HG02884 (cell line): ENCODE results near the gene SLC10A7.
A peak's percentile ranks its signal among the peaks of the same experiment; 100 is the strongest.
"Not testable (repeated sequence)": the region's sequence is repeated elsewhere in the genome, so short reads cannot be mapped to it uniquely, and the experiment has no call there.

Experiments used
- ATAC-seq: cut with Tn5 transposase; IDR thresholded peaks from one replicate; pipeline ENCODE4 v1.9.1; 2021; ENCODE audit warnings: mild to moderate bottlenecking, moderate library complexity; ENCODE audit not compliant: unreplicated experiment

SLC10A7 gene

GRCh38 chr4:146367347-146367746 is 154.4 kb downstream of the SLC10A7 start:
- no peak for ATAC-seq

DNA sequence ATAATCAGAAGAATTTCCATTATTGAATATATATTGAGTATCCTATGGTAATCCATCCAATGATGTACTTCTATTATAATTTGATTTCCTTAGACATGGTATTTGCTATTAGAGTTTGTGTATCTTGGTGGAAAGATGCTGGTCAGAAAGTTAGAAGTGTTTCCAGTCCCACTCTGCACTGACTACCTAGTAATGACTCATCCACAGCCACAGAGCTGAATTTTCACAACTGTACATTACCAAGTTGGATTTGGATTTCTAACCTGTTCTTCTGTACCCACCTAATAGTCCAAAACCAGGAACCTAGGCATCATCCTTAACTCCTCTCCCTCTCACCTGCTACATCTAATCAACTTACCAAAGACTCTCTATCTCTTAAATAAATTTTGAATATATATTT is 162.0 kb downstream of the SLC10A7 start:
- no peak for ATAC-seq

GRCh38 chr4:146350114-146350513 is 171.6 kb downstream of the SLC10A7 start:
- ATAC-seq: not testable (repeated sequence)

GRCh38 chr4:146349306-146349705 is 172.4 kb downstream of the SLC10A7 start:
- ATAC-seq: no peak

GRCh38 chr4:146347822-146348221 is 173.9 kb downstream of the SLC10A7 start:
- no peak for ATAC-seq

DNA sequence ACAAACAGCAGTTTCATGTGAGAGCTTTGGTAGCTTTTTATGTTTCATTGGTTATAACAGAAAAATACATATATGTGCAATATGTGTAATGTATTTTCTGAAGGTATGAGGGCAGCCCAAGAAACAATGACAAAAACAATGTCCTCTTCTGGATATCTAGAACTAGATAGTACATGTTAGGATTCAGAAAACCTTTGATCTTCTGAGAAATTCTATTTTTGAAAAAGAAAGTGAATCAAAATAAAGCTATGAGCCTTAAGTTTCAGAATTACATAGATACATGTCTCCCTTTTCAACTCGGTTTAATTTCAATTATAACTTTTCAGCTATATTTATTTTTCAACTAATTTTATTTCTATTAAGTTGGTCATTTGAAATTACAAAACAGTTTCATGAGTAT is 175.5 kb downstream of the SLC10A7 start:
- ATAC-seq: peak; percentile 40

- ATAC-seq: no peak
Observed at GRCh38 chr4:146343776-146344175, 178.0 kb downstream of the SLC10A7 start.

DNA sequence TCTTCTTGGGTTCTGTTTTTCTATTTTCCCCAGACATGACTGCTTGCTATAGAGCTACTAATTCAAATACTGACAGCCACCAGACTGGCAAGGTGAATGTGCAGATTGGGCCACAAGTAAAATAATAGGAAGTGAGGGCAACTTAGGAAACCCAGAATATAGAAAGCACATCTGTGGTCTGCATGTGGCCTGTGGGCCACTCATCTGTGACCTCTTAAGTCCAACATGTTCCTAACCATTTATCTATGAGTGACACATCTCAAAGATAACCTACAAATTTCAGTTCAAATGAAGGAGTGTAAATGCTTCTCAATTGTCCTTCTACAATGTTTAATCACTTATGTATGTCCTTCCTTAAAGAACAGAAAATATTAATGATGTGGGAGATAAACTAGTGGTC is 178.5 kb downstream of the SLC10A7 start:
- peak; percentile 61 for ATAC-seq

- peak; percentile 33 for ATAC-seq
Observed at GRCh38 chr4:146342600-146343192, 179.0 kb downstream of the SLC10A7 start.

- no peak for ATAC-seq
Observed at GRCh38 chr4:146340798-146341197, 180.9 kb downstream of the SLC10A7 start.

- no peak for ATAC-seq
Observed at GRCh38 chr4:146338512-146338911, 183.2 kb downstream of the SLC10A7 start.

GRCh38 chr4:146336410-146336807 is 185.3 kb downstream of the SLC10A7 start:
- no peak for ATAC-seq

- no peak for ATAC-seq
Observed at GRCh38 chr4:146335763-146336409, 185.9 kb downstream of the SLC10A7 start.

GRCh38 chr4:146334862-146335449 is 186.8 kb downstream of the SLC10A7 start:
- ATAC-seq: no peak

- ATAC-seq: peak; percentile 4
Observed at GRCh38 chr4:146333895-146334262, 187.9 kb downstream of the SLC10A7 start.

- peak; percentile 79 for ATAC-seq
Observed at GRCh38 chr4:146333187-146333894, 188.4 kb downstream of the SLC10A7 start.

DNA sequence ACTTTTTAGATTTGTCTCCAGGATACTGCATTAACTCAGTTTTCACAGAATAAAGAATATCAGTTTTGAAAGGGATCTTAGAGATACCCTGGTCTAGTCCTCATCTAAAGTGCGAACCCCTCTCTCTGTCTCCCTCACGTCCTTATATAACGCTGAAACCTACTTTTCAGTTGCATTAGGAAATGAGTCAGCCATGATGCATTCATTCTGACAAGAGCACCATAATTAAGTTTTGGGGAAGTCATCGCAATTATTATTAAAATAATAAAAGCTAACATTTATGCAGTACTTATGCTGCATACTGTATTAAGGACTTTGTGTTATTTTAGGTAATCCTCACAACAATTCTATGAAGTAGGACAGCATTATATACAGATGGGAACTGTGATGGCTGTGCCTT is 191.3 kb downstream of the SLC10A7 start:
- no peak for ATAC-seq

DNA sequence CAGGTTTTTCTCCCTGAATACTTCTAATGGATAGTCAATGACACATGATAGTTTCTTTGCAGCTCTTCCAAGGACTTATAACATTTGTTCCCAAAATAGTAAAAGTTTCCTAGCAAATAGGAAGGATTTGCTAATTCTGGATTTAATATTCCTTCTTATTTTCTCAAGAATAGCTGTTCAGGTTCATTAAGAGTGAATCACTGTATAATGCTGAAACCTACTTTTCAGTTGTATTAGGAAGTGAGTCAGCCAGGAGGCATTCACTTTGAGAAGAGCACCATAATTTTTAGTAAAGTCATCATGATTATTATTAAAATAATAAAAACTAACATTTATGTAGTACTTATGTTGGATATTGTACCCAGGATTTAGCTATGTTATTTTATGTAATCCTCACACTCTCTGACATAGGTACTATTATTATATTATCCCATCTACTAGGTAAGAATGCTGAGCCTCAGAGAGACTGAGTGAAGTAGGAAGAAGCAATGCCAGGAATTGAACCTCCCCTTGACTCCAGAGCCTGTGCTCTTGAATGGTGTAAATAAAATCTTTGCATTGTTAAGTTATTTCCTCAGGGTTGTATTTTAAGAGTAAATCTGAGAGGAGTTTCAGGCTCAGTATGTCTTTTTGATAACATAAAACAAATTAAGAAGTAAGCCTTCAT is 192.6 kb downstream of the SLC10A7 start:
- ATAC-seq: no peak

GRCh38 chr4:146327859-146328650 is 193.7 kb downstream of the SLC10A7 start:
- no peak for ATAC-seq

DNA sequence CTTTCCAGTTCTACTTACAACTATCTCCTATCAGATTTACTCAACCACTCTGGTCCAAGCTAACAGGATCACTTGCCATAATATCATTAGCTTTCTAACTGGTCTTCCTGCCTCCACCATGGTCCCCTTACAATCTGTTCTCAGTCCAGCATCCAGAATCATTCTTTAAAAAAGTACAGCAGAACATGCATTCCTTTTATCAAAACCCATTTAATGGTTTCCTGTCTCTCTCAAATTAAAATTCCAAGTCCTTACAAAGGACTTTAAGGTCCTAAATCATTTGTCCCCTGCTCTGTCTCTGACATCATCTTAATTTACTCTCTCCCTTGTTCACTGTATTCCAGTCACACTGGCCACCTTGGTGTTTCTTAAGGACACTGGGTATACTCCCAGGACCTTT is 202.8 kb downstream of the SLC10A7 start:
- no peak for ATAC-seq

DNA sequence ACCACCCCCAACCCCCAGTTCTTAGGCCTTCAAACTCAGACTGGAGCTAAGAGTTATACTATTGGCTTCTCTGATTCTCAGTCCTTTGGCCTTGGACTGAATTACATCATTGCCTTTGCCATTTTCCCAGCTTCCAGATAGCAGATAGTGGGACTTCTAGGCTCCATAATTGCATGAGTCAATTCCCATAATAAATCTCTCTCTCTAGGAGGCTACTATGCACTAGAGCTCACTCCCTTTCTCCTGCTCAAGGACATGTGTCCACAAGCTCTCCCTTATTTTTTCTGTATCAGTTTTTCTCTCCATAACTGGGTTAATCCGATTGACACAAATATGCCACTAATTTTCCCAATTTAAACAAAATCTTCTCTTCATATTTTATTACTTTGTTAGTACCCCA is 204.0 kb downstream of the SLC10A7 start:
- no peak for ATAC-seq
